Keratinocyte (primary cell): ENCODE results near the gene ATP8A2.

Experiments
- CTCF ChIP-seq, 3 experiments: IDR thresholded peaks in 1 of 3; conservative IDR thresholded peaks in 1 of 3; optimal IDR thresholded peaks in 1 of 3; 2 replicates in 2 of 3; 3 replicates in 1 of 3; pipeline versions ENCODE3 to v1.5.1; 2011; ENCODE audit warnings: low read length in 3 of 3, mild to moderate bottlenecking in 3 of 3, moderate library complexity in 2 of 3, control low read depth in 1 of 3, inconsistent platforms in 1 of 3; ENCODE audit not compliant: insufficient read depth in 2 of 3; ENCODE audit errors: extremely low read depth in 1 of 3
- EZH2 ChIP-seq: IDR thresholded peaks from one replicate; pipeline ENCODE4 v1.6.1; 2012; ENCODE audit warnings: inconsistent platforms, mild to moderate bottlenecking, low read length, moderate library complexity

- TF ChIP-seq EZH2: no peak
- no peak for TF ChIP-seq CTCF (optimal IDR thresholded peaks at IDR 0.05 in 1 of 3, IDR thresholded peaks at IDR 0.05 in 1 of 3, conservative IDR thresholded peaks at IDR 0.05 in 1 of 3; ENCODE audit: extremely low read depth in 1 of 3, insufficient read depth in 2 of 3, low read length in 3 of 3)
These were observed 501.5 kb downstream of the ATP8A2 start for GRCh38 chr13:25873242-25873612.
